Endometrium (tissue), 2 donors: Measurements from ENCODE around the gene GPR15LG.
A peak's percentile ranks its signal among the peaks of the same experiment; 100 is the strongest.
"Not testable (repeated sequence)": the region's sequence is repeated elsewhere in the genome, so short reads cannot be mapped to it uniquely, and the experiment has no call there.

Experiments
- FAIRE-seq: peaks from 2 replicates; lab custom pipeline; 2012; peaks lifted over from hg19 to GRCh38; lab: Jason Lieb, UNC
- donor health status: control.
- donor health status: control.

The GPR15LG gene

GRCh38 chr10:84173501-84173929, at the start of gene GPR15LG:
TSS of gene GPR15LG (plus strand) at chr10:84173801. CDS start at chr10:84173852, 51 bp downstream.
- no peak for FAIRE-seq

DNA sequence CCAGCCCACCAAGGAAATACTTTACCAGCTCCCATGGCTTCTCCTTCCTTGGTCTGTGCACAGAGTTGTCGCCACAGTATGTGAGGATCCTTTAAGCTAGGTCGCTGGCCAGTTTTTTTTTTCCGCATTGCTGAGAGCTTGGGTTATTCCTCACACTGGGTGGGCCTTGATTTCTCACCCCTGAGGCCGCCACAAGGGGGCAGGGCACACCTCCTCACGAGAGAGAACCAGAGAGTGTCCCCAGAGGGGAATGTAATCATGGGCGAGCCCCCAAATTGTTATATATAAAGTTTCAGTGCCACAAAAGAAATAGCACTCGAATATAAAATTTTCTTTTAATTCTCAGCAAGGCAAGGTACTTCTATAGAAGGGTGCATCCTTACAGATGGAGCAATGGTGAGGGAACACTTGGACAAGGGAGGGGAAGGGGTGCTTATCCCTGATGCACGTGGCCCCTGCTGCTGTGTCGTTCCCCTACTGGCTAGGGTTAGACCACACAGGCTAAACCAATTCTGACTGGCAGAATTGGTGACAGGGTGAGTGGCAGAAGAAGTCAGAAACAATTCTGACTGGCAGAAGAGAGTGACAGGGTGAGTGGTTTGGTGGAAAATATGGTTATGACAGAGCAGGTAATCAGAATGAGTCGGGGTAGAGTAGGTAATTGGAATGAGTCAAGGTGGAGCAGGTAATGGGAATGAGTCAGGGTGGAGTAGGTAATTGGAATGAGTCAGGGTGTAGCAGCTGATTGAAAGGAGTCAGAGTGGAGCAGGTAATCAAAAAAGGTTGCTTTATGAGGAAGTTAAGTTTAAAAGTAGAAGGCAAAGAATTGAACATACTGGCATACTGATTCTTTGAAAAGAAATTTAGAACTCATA, 47.5 kb upstream of the GPR15LG start:
- not testable (repeated sequence) for FAIRE-seq

DNA sequence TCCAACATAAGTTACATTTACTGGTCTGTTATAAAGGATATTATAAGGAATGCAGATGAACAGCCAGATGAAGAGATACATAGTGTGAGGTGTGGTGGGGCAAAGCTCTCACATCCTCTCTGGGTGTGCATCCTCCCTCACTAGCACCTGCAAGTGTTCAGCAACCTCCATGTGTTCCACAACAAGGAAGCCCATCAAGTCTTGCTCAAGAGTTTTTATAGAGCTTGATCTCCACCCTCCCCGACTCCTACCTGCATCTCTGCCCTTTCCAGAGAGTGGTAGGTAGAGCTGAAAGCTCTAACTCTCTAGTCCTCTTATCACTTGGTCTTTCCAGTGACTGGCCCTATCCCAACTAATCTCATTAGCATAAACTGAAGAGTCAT, 46.8 kb upstream of the GPR15LG start:
- no peak for FAIRE-seq

GRCh38 chr10:84135836-84136235, 37.8 kb upstream of the GPR15LG start:
- FAIRE-seq = no peak

DNA sequence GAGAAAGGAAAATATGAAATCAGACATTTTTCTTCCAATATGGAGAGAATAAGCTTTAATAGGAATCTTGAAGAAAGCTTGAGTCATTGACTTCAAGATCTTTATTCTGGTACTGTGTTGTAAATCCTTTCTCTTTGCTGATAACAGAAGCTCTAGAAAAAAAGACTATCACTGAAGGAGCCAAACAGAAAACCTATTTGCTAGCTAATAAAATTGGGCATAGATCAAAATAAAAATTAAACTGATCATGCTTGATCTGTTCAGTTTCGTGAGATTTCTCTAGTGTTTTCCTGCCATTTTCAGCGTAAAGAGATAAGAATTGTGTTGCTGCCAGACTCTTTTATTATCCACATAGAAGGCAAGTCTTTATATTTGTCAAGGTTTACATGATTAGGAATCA, 35.8 kb upstream of the GPR15LG start:
- no peak for FAIRE-seq

GRCh38 chr10:84138478-84139125, 35.0 kb upstream of the GPR15LG start:
- no peak for FAIRE-seq

GRCh38 chr10:84139126-84140035, 34.2 kb upstream of the GPR15LG start, which contains the start of gene GHITM:
TSS of gene GHITM (plus strand) at chr10:84139509. CDS start at chr10:84141501, 1,992 bp downstream.
- FAIRE-seq = peak; percentile 98

DNA sequence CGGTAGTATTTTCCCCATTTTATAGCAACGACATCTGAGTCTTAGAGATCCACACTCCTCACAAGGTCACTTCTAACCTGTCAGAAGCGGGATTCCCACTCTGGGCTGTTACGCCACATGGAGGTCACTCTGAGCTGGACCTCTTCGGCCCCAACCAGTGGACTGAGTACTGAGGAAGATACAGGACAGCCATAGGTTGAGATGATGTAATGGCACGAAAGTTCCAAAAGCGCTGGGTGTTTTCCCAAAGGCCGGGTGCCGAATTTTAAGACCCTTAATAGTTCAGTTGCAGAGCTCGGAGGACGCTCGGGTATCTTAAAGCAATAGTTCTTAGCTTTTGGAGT, 33.6 kb upstream of the GPR15LG start:
- no peak for FAIRE-seq

DNA sequence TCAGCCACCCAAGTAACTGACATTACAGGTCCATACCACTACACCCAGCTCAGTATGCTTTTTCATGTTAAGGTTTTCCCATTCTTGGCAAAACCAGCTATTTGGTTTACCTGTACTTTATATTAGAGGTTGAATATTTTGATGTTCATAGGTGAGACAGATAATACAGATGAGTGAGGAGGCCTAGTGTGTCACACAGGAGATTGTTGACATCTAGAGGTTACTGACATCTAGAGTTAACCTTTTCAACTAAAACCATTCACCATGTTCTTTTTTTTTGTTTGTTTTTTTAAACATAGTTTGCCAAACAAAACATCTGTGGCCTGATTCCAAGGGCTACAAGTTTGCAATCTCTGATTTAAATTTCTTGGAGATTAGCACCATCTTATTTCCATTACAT, 26.3 kb upstream of the GPR15LG start:
- FAIRE-seq = no peak

DNA sequence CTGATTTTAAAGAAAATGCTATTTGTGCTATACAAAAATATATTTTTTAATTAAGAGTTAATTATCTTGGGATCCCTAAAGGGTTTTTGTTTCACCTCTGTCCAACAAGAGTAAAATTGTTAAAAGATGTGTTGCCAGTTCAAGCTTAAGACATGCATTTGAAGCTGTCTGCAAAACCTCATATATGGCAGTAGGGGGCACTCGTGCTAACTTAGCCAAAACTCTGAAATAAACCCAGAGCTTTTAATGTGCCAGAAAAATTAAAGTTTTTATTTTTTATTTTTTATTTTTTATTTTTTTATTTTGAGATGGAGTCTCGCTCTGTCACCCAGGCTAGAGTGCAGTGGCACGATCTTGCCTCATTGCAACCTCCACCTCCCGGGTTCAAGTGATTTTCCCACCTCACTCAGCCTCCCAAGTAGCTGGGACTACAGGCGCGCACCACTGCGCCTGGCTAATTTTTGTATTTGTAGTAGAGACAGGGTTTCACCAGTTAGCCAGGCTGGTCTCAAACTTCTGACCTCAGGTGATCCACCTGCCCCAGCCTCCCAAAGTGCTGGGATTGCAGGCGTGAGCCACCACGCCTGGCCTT, 25.5 kb upstream of the GPR15LG start:
- FAIRE-seq = peak; percentile 60

- FAIRE-seq = no peak
These were observed 23.7 kb upstream of the GPR15LG start for GRCh38 chr10:84149854-84150253.

DNA sequence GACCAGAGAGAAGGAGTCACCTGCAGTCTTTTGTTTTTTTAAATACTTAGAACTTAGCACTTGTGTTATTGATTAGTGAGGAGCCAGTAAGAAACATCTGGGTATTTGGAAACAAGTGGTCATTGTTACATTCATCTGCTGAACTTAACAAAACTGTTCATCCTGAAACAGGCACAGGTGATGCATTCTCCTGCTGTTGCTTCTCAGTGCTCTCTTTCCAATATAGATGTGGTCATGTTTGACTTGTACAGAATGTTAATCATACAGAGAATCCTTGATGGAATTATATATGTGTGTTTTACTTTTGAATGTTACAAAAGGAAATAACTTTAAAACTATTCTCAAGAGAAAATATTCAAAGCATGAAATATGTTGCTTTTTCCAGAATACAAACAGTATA, 20.8 kb upstream of the GPR15LG start:
- no peak for FAIRE-seq

DNA sequence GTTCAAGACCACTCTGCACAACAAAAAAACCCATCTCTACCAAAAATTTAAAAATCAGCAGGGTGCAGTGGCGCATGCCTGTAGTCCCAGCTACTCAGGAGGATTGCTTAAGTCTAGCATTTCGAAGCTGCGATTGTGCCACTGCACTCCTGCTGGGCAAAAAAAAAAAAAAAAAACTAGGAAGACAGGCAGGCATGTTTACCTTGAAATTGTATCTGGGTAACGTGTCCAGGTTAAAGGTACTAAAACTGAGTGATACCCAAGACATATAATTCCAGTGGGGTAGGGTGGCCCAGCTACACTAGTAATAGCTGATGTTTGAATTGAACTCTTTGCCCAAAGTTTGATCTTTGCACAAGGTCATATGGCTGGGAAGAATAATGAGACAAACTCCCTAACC, 18.1 kb upstream of the GPR15LG start:
- FAIRE-seq = no peak

DNA sequence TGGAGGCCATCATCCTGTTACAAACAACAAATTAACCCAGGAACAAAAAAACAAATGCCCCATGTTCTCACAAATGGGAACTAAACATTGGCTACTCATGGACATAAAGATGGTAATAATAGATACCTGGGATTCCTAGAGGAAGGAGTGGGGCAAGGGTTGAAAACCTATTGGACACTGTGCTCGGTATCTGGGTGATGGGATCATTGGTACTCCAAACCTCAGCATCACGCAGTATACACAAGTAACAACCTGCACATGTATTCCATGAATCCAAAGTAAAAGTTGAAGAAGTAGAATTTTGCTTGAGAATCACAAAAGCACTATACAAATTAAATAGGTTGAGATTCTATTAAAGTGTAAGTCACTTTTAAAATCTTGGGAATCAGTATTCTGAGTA, 17.6 kb upstream of the GPR15LG start:
- FAIRE-seq = no peak

DNA sequence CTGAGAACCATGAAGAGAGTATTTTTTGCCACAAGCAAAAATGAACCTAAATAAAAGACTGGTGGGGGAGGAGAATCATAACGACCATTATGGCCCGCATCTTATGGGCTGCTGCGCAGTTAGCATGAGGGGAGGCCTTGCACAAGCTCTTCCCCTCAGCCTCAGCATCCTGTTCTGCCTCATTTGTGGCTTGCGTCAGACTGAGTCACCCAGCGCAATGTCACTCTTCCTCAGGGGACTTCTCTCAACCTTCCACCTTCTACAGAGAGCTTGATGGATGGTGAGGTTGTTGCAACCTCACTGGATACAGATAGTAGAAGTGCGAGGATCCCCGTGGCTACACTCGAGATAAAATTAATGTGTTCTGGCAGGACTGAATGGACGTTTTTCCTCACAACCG, 16.8 kb upstream of the GPR15LG start:
- no peak for FAIRE-seq

GRCh38 chr10:84158061-84158460, 15.5 kb upstream of the GPR15LG start:
- FAIRE-seq = no peak

DNA sequence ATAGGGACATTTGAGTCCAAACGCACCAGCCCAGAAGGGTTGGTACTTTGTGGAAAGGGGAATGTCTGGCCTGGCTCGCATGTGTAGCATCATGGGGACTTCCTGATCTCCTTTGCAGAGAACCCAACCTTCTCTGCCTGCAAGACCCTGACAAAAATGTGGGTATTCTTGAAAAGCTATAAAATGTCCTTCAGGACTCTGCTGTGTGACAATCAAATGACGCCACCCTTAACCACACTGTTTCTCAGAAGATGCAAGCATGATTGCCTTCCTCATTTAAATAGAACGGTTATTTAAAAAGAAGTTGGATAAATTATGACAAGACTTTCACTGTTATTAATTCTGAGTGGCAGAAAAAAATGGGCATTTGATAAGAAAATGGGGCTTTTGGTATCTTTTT, 15.1 kb upstream of the GPR15LG start:
- FAIRE-seq = no peak

DNA sequence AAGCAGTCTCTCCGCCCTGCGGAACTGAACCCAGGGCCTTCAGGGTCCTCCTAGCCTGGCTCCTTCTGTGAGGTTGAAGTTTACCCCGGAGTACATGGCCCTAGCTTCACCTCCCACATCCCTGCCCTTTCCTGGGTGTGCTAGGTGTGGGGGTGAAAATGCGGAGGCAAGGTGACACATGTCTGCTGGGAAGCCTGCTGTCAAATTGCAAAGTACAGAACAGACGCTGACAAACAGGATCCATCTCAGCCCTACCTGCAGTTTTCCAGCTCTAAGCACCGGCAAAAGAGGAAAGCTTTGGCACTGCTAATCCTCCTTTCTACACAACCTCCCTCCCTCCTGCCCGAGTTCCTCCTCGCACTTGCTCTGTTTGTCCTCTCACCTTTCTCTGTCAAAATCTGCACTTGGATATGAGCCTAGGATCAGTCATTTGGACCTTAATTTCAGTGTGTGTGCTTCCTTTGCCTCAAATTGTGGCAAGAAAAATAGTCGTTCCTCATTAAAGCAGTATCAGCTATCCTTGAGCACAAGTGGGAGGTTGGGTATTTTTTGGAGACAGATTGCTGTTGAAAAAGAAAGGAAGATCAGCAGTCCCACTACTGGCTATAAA, 14.4 kb upstream of the GPR15LG start:
- no peak for FAIRE-seq

GRCh38 chr10:84160663-84161362, 12.8 kb upstream of the GPR15LG start:
- FAIRE-seq = no peak

- no peak for FAIRE-seq
These were observed 9.6 kb upstream of the GPR15LG start for GRCh38 chr10:84163996-84164395.

- FAIRE-seq = no peak
These were observed 9.2 kb upstream of the GPR15LG start for GRCh38 chr10:84164442-84164841.
